Measurements from ENCODE around the gene ISG15.
"Not testable (repeated sequence)": the region's sequence is repeated elsewhere in the genome, so short reads cannot be mapped to it uniquely, and the experiment has no call there.

ISG15 gene

GRCh38 chr1:1013922-1014648 lies 788 bp downstream of the ISG15 start:
- in situ Hi-C loops (cut with HindIII; ENCODE audit: low pct_unique_long_range_greater_than_20kb, low sequenced_read_pairs) = no loop called here
- DNase-seq (ENCODE audit: low read depth in 1 of 2, low spot score in 1 of 2) = no peak
- TF ChIP-seq JUND (IDR thresholded peaks at IDR 0.05; ENCODE audit: low read depth) = no peak

DNA sequence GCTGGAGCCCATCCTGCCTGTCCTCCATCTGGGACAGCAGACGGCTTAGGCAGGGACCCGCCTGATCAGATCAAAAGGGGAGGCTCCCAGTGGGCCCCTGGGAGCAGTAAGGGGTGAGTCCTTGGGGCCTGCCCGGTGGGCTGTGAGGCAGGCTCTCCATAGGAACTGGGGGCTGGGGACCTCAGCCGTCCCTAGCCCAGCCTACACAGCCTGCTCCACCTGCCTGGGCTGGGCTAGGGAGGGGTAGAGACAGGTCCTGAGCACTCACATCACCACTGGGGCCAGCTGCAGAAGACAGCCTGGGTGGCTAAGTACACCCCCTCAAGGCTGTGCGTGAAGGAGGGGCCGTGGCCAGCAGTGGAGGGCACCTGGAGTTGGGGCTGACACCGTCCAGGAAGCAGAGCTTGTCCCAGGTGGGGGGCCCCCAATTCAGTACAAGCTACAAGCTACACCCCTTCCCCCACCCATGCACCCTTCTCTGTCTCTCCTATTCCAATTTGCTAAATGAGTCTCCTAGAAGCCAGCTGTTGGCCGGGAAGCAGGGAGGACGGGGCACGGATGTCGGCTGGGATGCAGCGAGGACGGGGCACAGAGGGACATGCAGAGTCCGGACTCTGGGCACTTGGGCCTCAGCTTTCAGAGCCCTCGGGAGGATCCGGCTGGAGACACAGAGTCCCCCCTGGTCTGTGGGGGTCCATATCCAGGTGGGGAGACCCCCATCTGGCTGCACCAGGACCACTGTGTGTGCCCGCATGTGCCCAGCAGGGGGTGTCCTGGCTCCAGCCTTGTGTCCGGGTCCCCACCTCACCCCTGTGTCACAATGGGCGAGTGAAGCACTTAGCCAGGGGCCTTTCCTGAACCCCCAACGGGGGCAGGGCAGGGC lies 1.7 kb downstream of the ISG15 start:
- TF ChIP-seq JUND (IDR thresholded peaks at IDR 0.05; ENCODE audit: low read depth) = no peak
- no peak for DNase-seq (ENCODE audit: low read depth in 1 of 2, low spot score in 1 of 2)
- in situ Hi-C loops (cut with HindIII; ENCODE audit: low pct_unique_long_range_greater_than_20kb, low sequenced_read_pairs) = no loop called here

GRCh38 chr1:1017397-1018320 lies 4.4 kb downstream of the ISG15 start:
- in situ Hi-C loops (cut with HindIII; ENCODE audit: low pct_unique_long_range_greater_than_20kb, low sequenced_read_pairs); DNase-seq (ENCODE audit: low read depth in 1 of 2, low spot score in 1 of 2): not testable (repeated sequence)

DNA sequence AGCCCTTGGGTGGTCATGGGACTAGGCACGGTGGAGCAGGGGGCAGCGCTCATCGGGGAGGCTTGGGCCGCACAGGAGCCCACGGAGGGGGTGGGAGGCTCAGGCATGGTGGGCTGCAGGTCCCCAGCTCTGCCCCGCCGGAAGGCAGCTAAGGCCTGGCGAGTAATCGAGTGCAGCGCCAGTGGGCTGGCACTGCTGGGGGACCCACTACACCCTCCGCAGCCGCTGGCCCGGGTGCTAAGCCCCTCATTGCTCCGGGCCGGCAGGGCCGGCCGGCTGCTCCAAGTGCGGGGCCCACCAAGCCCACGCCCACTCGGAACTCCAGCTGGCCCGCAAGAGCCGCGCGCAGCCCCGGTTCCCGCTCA lies 5.0 kb downstream of the ISG15 start:
- in situ Hi-C loops (cut with HindIII; ENCODE audit: low pct_unique_long_range_greater_than_20kb, low sequenced_read_pairs); DNase-seq (ENCODE audit: low read depth in 1 of 2, low spot score in 1 of 2): not testable (repeated sequence)

DNA sequence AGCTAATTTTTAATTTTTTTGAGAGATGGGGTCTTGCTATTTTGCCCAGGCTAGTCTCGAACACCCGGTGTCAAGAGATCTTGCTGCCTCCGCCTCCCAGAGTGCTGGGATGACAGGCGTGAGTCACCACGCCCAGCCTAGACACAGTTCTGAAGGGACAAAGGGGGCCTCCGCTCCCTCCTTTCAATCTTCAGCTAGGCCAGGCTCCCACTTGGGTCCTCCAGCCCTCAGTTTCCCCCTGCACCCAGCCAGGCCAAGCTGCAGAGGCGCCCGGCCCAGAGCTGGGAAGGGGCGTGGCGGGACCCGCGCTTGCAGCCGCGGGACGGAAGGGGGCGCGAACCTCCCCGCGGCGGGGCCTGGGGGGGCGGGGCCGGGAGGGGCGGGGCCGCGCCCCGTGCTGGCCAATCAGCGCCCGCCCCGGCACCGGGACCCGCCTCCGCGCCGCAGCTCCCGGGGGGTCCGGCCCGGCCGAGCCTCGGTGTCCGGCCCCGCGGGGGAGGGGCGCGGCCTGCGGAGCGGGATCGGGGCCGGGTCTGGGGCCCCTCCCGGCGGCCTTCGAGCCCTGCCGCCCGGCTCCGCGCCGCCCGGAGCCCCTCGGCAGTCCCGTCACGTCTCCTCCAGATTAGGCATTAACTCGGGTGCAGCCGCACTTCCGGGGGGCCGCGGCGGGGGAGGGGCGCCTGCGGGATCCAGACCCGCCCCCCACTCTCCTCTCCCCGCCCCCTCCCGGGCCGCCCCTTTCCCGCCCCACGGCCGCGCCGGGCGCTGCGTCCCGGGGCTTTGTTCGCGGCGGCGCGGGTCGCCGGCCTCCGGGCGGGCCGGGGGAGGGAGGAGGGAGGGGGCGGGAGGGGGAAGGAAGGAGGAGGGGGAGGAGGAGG lies 6.1 kb downstream of the ISG15 start:
- DNase-seq (ENCODE audit: low read depth in 1 of 2, low spot score in 1 of 2) = peak; percentile 44 to 91
- no peak for TF ChIP-seq JUND (IDR thresholded peaks at IDR 0.05; ENCODE audit: low read depth)
- in situ Hi-C loops (cut with HindIII; ENCODE audit: low pct_unique_long_range_greater_than_20kb, low sequenced_read_pairs) = no loop called here

GRCh38 chr1:1020000-1020404 lies 6.7 kb downstream of the ISG15 start, which contains the start of gene AGRN:
TSS of gene AGRN (plus strand) at chr1:1020120. CDS start at chr1:1020173, 53 bp downstream.
- in situ Hi-C loops (cut with HindIII; ENCODE audit: low pct_unique_long_range_greater_than_20kb, low sequenced_read_pairs) = no loop called here
- no peak for TF ChIP-seq JUND (IDR thresholded peaks at IDR 0.05; ENCODE audit: low read depth)
- no peak for DNase-seq (ENCODE audit: low read depth in 1 of 2, low spot score in 1 of 2)

- in situ Hi-C loops (cut with HindIII; ENCODE audit: low pct_unique_long_range_greater_than_20kb, low sequenced_read_pairs) = no loop called here
- TF ChIP-seq JUND (IDR thresholded peaks at IDR 0.05; ENCODE audit: low read depth) = no peak
- peak in 1 of 2 experiments; percentile 56 for DNase-seq (ENCODE audit: low read depth in 1 of 2, low spot score in 1 of 2)
Observed at GRCh38 chr1:1020415-1021009, 7.2 kb downstream of the ISG15 start.

- no peak for TF ChIP-seq JUND (IDR thresholded peaks at IDR 0.05; ENCODE audit: low read depth)
- in situ Hi-C loops (cut with HindIII; ENCODE audit: low pct_unique_long_range_greater_than_20kb, low sequenced_read_pairs) = no loop called here
- peak in 1 of 2 experiments; percentile 78 for DNase-seq (ENCODE audit: low read depth in 1 of 2, low spot score in 1 of 2)
Observed at GRCh38 chr1:1021010-1021919, 8.0 kb downstream of the ISG15 start.

GRCh38 chr1:1021920-1022259 lies 8.6 kb downstream of the ISG15 start:
- in situ Hi-C loops (cut with HindIII; ENCODE audit: low pct_unique_long_range_greater_than_20kb, low sequenced_read_pairs) = no loop called here
- TF ChIP-seq JUND (IDR thresholded peaks at IDR 0.05; ENCODE audit: low read depth) = no peak
- no peak for DNase-seq (ENCODE audit: low read depth in 1 of 2, low spot score in 1 of 2)

DNA sequence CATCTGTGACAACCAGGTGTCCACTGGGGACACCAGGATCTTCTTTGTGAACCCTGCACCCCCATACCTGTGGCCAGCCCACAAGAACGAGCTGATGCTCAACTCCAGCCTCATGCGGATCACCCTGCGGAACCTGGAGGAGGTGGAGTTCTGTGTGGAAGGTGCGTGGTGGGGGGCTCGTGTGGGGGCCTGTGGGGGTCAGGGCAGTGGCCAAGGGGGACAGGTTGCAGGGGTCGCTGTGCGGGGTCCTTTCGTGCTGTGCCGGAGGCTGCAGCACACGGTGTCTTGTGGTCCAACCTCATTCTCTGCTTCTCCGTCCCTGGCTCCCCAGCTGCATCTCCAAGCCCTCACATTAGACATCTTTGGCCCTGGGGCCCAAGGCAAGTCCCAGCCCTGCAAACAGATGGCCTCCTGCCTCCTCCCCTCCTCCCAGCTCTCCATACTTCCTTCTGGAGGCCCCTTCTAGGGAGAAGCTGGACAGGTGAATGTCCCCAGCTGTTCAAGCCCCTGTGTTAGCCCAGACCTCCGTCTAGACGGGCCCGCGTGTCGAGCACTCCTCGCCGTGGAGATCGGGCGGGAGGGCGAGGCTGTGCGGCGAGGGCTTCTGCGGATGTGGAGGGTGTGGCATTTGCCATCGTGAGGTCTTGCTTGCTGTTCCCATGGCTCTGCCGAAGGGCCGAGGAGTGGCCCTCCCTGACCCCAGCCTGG lies 9.2 kb downstream of the ISG15 start:
- no peak for DNase-seq (ENCODE audit: low read depth in 1 of 2, low spot score in 1 of 2)
- no peak for TF ChIP-seq JUND (IDR thresholded peaks at IDR 0.05; ENCODE audit: low read depth)
- in situ Hi-C loops (cut with HindIII; ENCODE audit: low pct_unique_long_range_greater_than_20kb, low sequenced_read_pairs) = no loop called here

Measured in T47D (cell line).